ENCODE data around the gene PDE11A. TPM values are rescaled to one million over a fixed set of nuclear protein-coding genes. Genes with fewer than 3 reads are reported as not detected.

Gene PDE11A
- total and polyA plus RNA-seq, 2 of the 13 experiments (the other 11 are each of a cell fraction or from before 2014, with no cell fraction given): 1.2 to 1.7 TPM

DNA sequence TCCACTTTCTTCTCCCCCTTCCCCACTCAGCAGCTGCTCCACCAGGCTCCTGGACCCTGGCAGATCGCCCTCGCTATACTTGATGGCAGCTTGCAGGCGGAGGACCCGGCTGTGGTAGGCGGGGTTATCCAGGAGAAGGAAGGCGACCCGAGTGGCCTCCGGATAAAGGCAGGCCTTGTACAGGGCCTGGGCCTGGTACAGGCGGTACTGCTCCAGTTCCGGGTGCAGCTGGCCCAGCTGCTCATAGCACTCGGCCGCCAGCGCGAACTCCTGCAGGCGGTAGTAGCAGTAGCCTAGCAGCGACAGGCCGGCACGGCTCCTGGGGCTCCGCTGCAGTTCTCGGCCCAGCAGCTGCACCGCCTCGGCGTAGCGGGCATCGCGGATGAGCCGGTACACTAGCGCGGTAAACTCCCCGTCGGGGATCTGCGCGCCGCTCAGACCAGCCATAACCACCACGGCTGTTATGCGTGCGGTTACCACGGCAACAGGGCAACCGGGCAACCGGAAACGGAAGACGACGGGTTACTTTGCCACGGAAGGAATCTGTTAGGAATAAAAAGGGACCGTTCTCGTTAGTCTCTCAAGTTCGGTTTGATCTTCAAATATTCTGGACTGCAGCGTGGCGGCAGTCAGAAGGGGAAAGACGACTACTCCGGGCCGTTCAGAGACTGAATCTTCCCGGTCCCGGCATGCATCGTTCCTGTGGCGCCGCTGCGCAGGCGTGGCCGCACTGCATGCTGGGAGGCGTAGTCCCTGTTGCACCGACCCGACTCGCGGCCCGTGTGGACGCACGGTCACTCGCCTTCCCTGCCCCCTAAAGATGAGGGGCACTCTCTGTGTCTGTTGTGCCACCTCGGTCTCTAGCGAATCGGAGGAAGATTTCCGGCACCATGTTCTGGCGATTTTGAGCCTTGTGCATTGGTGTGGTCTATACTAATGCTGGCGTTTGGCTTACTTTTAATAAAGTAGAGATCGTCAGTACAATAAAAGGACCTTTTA, 454.0 kb downstream of the PDE11A start (continued):
- TF ChIP-seq, protein P1, sequence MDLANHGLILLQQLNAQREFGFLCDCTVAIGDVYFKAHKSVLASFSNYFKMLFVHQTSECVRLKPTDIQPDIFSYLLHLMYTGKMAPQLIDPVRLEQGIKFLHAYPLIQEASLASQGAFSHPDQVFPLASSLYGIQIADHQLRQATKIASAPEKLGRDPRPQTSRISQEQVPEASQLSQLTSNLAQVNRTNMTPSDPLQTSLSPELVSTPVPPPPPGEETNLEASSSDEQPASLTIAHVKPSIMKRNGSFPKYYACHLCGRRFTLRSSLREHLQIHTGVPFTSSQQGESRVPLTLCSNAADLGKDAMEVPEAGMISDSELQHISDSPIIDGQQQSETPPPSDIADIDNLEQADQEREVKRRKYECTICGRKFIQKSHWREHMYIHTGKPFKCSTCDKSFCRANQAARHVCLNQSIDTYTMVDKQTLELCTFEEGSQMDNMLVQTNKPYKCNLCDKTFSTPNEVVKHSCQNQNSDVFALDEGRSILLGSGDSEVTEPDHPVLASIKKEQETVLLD (CRISPR knock-in tag; IDR thresholded peaks at IDR 0.05; ENCODE audit: low read depth): peak; percentile 63; the same call in 1 of the 2 replicates
- TF ChIP-seq ZNF776 (CRISPR knock-in tag; IDR thresholded peaks at IDR 0.05) (peak; percentile 73; the same call in 1 of the 2 replicates), HDAC6 (IDR thresholded peaks at IDR 0.05; ENCODE audit: low read depth, low read length) (no peak), ZNF143 (CRISPR knock-in tag; IDR thresholded peaks at IDR 0.05) (peak; percentile 99), EZH2 (conservative IDR thresholded peaks at IDR 0.05; ENCODE audit: low read depth, low read length) (no peak), ZNF296 (CRISPR knock-in tag; conservative IDR thresholded peaks at IDR 0.05) (no peak), ERF (CRISPR knock-in tag; IDR thresholded peaks at IDR 0.05) (peak; percentile 78), CENPX (CRISPR knock-in tag; IDR thresholded peaks at IDR 0.05) (no peak), KAT8 (CRISPR knock-in tag; IDR thresholded peaks at IDR 0.05) (peak; percentile 93), IRF2 (CRISPR knock-in tag; IDR thresholded peaks at IDR 0.05) (peak; percentile 96), CREM (IDR thresholded peaks at IDR 0.05) (peak; percentile 96), CREM (CRISPR knock-in tag; IDR thresholded peaks at IDR 0.05) (no peak), NFRKB (IDR thresholded peaks at IDR 0.05) (no peak), ZNF883 (CRISPR knock-in tag; IDR thresholded peaks at IDR 0.05; ENCODE audit: not compliant biosample characterization) (peak; percentile 86), ZNF598 (CRISPR knock-in tag; IDR thresholded peaks at IDR 0.05; ENCODE audit: borderline replicate concordance) (peak; percentile 79; the same call in 1 of the 2 replicates), CCDC6 (CRISPR knock-in tag; IDR thresholded peaks at IDR 0.05) (peak; percentile 58; the same call in 1 of the 2 replicates), ARID2 (CRISPR knock-in tag; IDR thresholded peaks at IDR 0.05; ENCODE audit: borderline replicate concordance) (peak; percentile 89), IKZF4 (CRISPR knock-in tag; IDR thresholded peaks at IDR 0.05; ENCODE audit: borderline replicate concordance, low read depth, not compliant biosample characterization) (peak; percentile 86), ZSCAN25 (CRISPR knock-in tag; IDR thresholded peaks at IDR 0.05) (no peak; the same call in 1 of the 2 replicates), THAP11 (CRISPR knock-in tag; IDR thresholded peaks at IDR 0.05) (peak; percentile 98)
- TF ChIP-seq, protein P2, sequence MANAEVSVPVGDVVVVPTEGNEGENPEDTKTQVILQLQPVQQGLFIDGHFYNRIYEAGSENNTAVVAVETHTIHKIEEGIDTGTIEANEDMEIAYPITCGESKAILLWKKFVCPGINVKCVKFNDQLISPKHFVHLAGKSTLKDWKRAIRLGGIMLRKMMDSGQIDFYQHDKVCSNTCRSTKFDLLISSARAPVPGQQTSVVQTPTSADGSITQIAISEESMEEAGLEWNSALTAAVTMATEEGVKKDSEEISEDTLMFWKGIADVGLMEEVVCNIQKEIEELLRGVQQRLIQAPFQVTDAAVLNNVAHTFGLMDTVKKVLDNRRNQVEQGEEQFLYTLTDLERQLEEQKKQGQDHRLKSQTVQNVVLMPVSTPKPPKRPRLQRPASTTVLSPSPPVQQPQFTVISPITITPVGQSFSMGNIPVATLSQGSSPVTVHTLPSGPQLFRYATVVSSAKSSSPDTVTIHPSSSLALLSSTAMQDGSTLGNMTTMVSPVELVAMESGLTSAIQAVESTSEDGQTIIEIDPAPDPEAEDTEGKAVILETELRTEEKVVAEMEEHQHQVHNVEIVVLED (CRISPR knock-in tag; IDR thresholded peaks at IDR 0.05; ENCODE audit: borderline replicate concordance): peak; percentile 92
- TF ChIP-seq, protein P3, sequence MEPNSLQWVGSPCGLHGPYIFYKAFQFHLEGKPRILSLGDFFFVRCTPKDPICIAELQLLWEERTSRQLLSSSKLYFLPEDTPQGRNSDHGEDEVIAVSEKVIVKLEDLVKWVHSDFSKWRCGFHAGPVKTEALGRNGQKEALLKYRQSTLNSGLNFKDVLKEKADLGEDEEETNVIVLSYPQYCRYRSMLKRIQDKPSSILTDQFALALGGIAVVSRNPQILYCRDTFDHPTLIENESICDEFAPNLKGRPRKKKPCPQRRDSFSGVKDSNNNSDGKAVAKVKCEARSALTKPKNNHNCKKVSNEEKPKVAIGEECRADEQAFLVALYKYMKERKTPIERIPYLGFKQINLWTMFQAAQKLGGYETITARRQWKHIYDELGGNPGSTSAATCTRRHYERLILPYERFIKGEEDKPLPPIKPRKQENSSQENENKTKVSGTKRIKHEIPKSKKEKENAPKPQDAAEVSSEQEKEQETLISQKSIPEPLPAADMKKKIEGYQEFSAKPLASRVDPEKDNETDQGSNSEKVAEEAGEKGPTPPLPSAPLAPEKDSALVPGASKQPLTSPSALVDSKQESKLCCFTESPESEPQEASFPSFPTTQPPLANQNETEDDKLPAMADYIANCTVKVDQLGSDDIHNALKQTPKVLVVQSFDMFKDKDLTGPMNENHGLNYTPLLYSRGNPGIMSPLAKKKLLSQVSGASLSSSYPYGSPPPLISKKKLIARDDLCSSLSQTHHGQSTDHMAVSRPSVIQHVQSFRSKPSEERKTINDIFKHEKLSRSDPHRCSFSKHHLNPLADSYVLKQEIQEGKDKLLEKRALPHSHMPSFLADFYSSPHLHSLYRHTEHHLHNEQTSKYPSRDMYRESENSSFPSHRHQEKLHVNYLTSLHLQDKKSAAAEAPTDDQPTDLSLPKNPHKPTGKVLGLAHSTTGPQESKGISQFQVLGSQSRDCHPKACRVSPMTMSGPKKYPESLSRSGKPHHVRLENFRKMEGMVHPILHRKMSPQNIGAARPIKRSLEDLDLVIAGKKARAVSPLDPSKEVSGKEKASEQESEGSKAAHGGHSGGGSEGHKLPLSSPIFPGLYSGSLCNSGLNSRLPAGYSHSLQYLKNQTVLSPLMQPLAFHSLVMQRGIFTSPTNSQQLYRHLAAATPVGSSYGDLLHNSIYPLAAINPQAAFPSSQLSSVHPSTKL (CRISPR knock-in tag; IDR thresholded peaks at IDR 0.05): peak; percentile 63
